Activated CD8-positive, alpha-beta T cell treated with anti-CD3 and anti-CD28 coated beads, Interleukin-2, amount 10 ng/mL, durations not matched to agents 7 days and 5 days (primary cell): ENCODE results near the gene SKA1. TPM values are rescaled to one million over a fixed set of nuclear protein-coding genes. Genes with fewer than 3 reads are reported as not detected.
"Not testable (repeated sequence)": the region's sequence is repeated elsewhere in the genome, so short reads cannot be mapped to it uniquely, and the experiment has no call there.

Experiments used
- ATAC-seq: fragments of 150-1000 bp; cut with Tn5 transposase; one replicate; pipeline ENCODE4 v1.10.0; 2021; ENCODE audit warnings: moderate library complexity
- CTCF ChIA-PET: fragments of 350-600 bp; sonication (Branson Sonifier 250); formaldehyde crosslinking; loops from one replicate; lab custom pipeline; 2021; ENCODE audit warnings: antibody characterized with exemption; lab: Charles Lee
- POLR2A ChIA-PET: fragments of 350-600 bp; sonication (Branson Sonifier 250); formaldehyde crosslinking; loops from one replicate; lab custom pipeline; 2021; ENCODE audit warnings: antibody characterized with exemption; lab: Charles Lee
- DNase-seq: peaks from one replicate; pipeline ENCODE4 v3.0.0-alpha.2; 2020
- H3K27ac Mint-ChIP-seq: one replicate; pipeline ENCODE4 v1.8.0; 2021; ENCODE audit warnings: mild to moderate bottlenecking, mixed read lengths
- H3K27me3 Mint-ChIP-seq: one replicate; pipeline ENCODE4 v1.8.0; 2021; ENCODE audit warnings: low read depth, mixed read lengths
- H3K36me3 Mint-ChIP-seq: one replicate; pipeline ENCODE4 v1.8.0; 2021; ENCODE audit warnings: low read depth, mixed read lengths
- H3K4me1 Mint-ChIP-seq: one replicate; pipeline ENCODE4 v1.8.0; 2021; ENCODE audit warnings: low read depth, mixed read lengths
- H3K4me3 Mint-ChIP-seq: one replicate; pipeline ENCODE4 v1.8.0; 2021; ENCODE audit warnings: mild to moderate bottlenecking, mixed read lengths
- H3K9me3 Mint-ChIP-seq: one replicate; pipeline ENCODE4 v1.8.0; 2022; ENCODE audit warnings: mixed read lengths; ENCODE audit not compliant: insufficient read depth
- total RNA-seq, 2 experiments: library from RNA; stranded (reverse); gene quantifications; one replicate each; pipeline ENCODE4 v1.2.3, GENCODE V29; 2021

Gene SKA1
- total RNA-seq, 2 experiments from 2014 or later = 46.3 to 48.9 TPM

- H3K4me1 Mint-ChIP-seq, H3K36me3 Mint-ChIP-seq, DNase-seq, H3K27ac Mint-ChIP-seq, H3K4me3 Mint-ChIP-seq, H3K9me3 Mint-ChIP-seq, CTCF ChIA-PET, POLR2A ChIA-PET, H3K27me3 Mint-ChIP-seq, ATAC-seq: not testable (repeated sequence)
Observed at GRCh38 chr18:50436742-50437141, 61.9 kb downstream of the SKA1 start.

GRCh38 chr18:50439460-50440015 lies 64.7 kb downstream of the SKA1 start:
- ATAC-seq = no peak
- no peaks in the 10 kb centered on the region for H3K4me1 Mint-ChIP-seq
- peaks cover 6% of the 10 kb centered on the region for H3K27me3 Mint-ChIP-seq
- no peaks in the 10 kb centered on the region for H3K9me3 Mint-ChIP-seq
- H3K4me3 Mint-ChIP-seq = no peak overlapping the region
- POLR2A ChIA-PET = no interaction called here
- H3K27ac Mint-ChIP-seq = no peak overlapping the region
- no peak for DNase-seq
- CTCF ChIA-PET = no interaction called here
- no peaks in the 10 kb centered on the region for H3K36me3 Mint-ChIP-seq

- no peak for DNase-seq
- POLR2A ChIA-PET = no interaction called here
- Mint-ChIP-seq H3K27me3 (peaks cover 6% of the 10 kb centered on the region), H3K4me3 (no peak overlapping the region), H3K9me3 (peaks cover 6% of the 10 kb centered on the region), H3K36me3 (no peaks in the 10 kb centered on the region), H3K27ac (no peak overlapping the region), H3K4me1 (no peaks in the 10 kb centered on the region)
- CTCF ChIA-PET = interaction anchor here (0.7 kb wide), 1 partner anchor 907 kb away, joined by 3 read pairs; no protein-coding TSS in a partner anchor
- ATAC-seq = no peak
Observed at GRCh38 chr18:50441016-50441415, 66.2 kb downstream of the SKA1 start.

- no peaks in the 10 kb centered on the region for H3K36me3 Mint-ChIP-seq
- DNase-seq = no peak
- peaks cover 6% of the 10 kb centered on the region for H3K27me3 Mint-ChIP-seq
- no peak for ATAC-seq
- H3K4me1 Mint-ChIP-seq = no peaks in the 10 kb centered on the region
- ChIA-PET POLR2A (no interaction called here), CTCF (interaction anchor here (0.7 kb wide), 1 partner anchor 908 kb away, joined by 3 read pairs; no protein-coding TSS in a partner anchor)
- H3K27ac Mint-ChIP-seq = no peak overlapping the region
- peaks cover 6% of the 10 kb centered on the region for H3K9me3 Mint-ChIP-seq
- no peak overlapping the region for H3K4me3 Mint-ChIP-seq
Observed at GRCh38 chr18:50441501-50441900, 66.7 kb downstream of the SKA1 start.

Other genes starting within 250 kb of the SKA1 start
- gene MYO5B, start 179.9 kb upstream of the SKA1 start, total RNA-seq = not detected
- under 1 TPM; 0.21 to 0.29 TPM for gene CFAP53, start 108.6 kb upstream of the SKA1 start, total RNA-seq
- gene MBD1, start 93.5 kb upstream of the SKA1 start, total RNA-seq = 100 to 1,000 TPM in 1 of 2 experiments, 10 to 100 TPM in 1; 97.3 to 101 TPM
- gene CXXC1, start 87.4 kb upstream of the SKA1 start, total RNA-seq = 100 to 1,000 TPM; 136 to 158 TPM
- gene MAPK4, start 185.0 kb downstream of the SKA1 start, total RNA-seq = not detected